NCI-H1436 treated with DMSO at 0.1 percent for 48 hours (cell line): ENCODE results near the gene RPRD2.

Source experiments
- DNase-seq: peaks from one replicate; lab custom pipeline; 2025; lab: John Stamatoyannopoulos, UW

The RPRD2 gene

GRCh38 chr1:150472601-150473200 is 108.8 kb downstream of the RPRD2 start:
- DNase-seq: no peak

- no peak for DNase-seq
These were observed 109.7 kb downstream of the RPRD2 start for GRCh38 chr1:150473659-150474058.

- no peak for DNase-seq
These were observed 110.9 kb downstream of the RPRD2 start for GRCh38 chr1:150474869-150475268.

- no peak for DNase-seq
These were observed 112.8 kb downstream of the RPRD2 start for GRCh38 chr1:150476754-150477153.

- no peak for DNase-seq
These were observed 113.4 kb downstream of the RPRD2 start for GRCh38 chr1:150477320-150477719.

GRCh38 chr1:150477733-150478132 is 113.8 kb downstream of the RPRD2 start:
- no peak for DNase-seq

GRCh38 chr1:150479370-150479769 is 115.4 kb downstream of the RPRD2 start:
- no peak for DNase-seq

GRCh38 chr1:150479927-150480352 is 116.0 kb downstream of the RPRD2 start:
- DNase-seq: no peak

- DNase-seq: no peak
These were observed 120.5 kb downstream of the RPRD2 start for GRCh38 chr1:150484431-150484830.

- no peak for DNase-seq
These were observed 120.9 kb downstream of the RPRD2 start for GRCh38 chr1:150484861-150485260.

GRCh38 chr1:150486966-150487762 is 123.2 kb downstream of the RPRD2 start, which contains the start of gene TARS2:
Gene TARS2 (plus strand): TSS chr1:150487419. CDS start chr1:150487451, 32 bp downstream.
- DNase-seq: peak; percentile 93

- no peak for DNase-seq
These were observed 123.8 kb downstream of the RPRD2 start for GRCh38 chr1:150487763-150488115.

- no peak for DNase-seq
These were observed 129.2 kb downstream of the RPRD2 start for GRCh38 chr1:150493175-150493574.

GRCh38 chr1:150498342-150498741 is 134.4 kb downstream of the RPRD2 start:
- no peak for DNase-seq

- no peak for DNase-seq
These were observed 141.5 kb downstream of the RPRD2 start for GRCh38 chr1:150505431-150505830.

- DNase-seq: no peak
These were observed 144.2 kb downstream of the RPRD2 start, which contains the start of gene ECM1 for GRCh38 chr1:150507912-150508864. Gene ECM1 (plus strand): TSS chr1:150508109. CDS start chr1:150508210, 101 bp downstream.

GRCh38 chr1:150508982-150509381 is 145.0 kb downstream of the RPRD2 start:
- no peak for DNase-seq

- no peak for DNase-seq
These were observed 147.6 kb downstream of the RPRD2 start for GRCh38 chr1:150511551-150511950.

- DNase-seq: no peak
These were observed 148.2 kb downstream of the RPRD2 start for GRCh38 chr1:150511985-150512660.

GRCh38 chr1:150512846-150513245 is 148.9 kb downstream of the RPRD2 start:
- DNase-seq: no peak

- DNase-seq: no peak
These were observed 149.4 kb downstream of the RPRD2 start for GRCh38 chr1:150513351-150513791.

- no peak for DNase-seq
These were observed 150.3 kb downstream of the RPRD2 start for GRCh38 chr1:150514260-150514659.
